Endothelial cell of umbilical vein (primary cell): ENCODE measurements around the gene STK10. TPM values are rescaled to one million over a fixed set of nuclear protein-coding genes. Genes with fewer than 3 reads are reported as not detected.

Experiments used
- BruUV-seq: library from RNA; stranded (reverse); fragments of 400-500 nt; replicated peaks from 2 replicates; lab custom pipeline; 2021; lab: Mats Ljungman, UMichigan
- CTCF ChIA-PET: fragments of 300-600, 350-600 bp; sonication (Branson Sonifier 250); formaldehyde crosslinking; loops from one replicate; lab custom pipeline; 2021; ENCODE audit warnings: antibody characterized with exemption, inconsistent platforms; lab: Charles Lee
- POLR2A ChIA-PET: fragments of 300-600, 350-600 bp; sonication (Branson Sonifier 250); formaldehyde crosslinking; loops from one replicate; lab custom pipeline; 2021; ENCODE audit warnings: antibody characterized with exemption, inconsistent platforms; lab: Charles Lee
- DNase-seq: peaks from one replicate; pipeline ENCODE4 v3.0.0-alpha.2; 2011; ENCODE audit warnings: low read depth, low spot score
- FAIRE-seq: peaks from 2 replicates; lab custom pipeline; 2011; peaks lifted over from hg19 to GRCh38; lab: Jason Lieb, UNC
- H2AFZ ChIP-seq: 2 replicates; pipeline ENCODE4 v1.6.0; 2012; ENCODE audit warnings: low read depth, low read length, control low read depth, inconsistent platforms
- H3K27ac ChIP-seq: 2 replicates; pipeline ENCODE4 v1.5.1; 2011; ENCODE audit warnings: low read depth, mild to moderate bottlenecking, control low read depth, low read length, moderate library complexity; ENCODE audit not compliant: insufficient read depth
- H3K27me3 ChIP-seq, 2 experiments: 2 replicates each; pipeline versions ENCODE4 v1.6.0 to v1.6.1; 2011; ENCODE audit warnings: low read length in 2 of 2, mixed read lengths in 1 of 2; ENCODE audit not compliant: control insufficient read depth in 2 of 2, insufficient read depth in 2 of 2
- H3K36me3 ChIP-seq, 2 experiments: 2 replicates in 1 of 2; 3 replicates in 1 of 2; pipeline ENCODE4 v1.5.1; 2011; ENCODE audit warnings: low read length in 2 of 2, mild to moderate bottlenecking in 1 of 2, moderate library complexity in 1 of 2; ENCODE audit not compliant: control insufficient read depth in 2 of 2, insufficient read depth in 2 of 2; ENCODE audit errors: extremely low read depth in 1 of 2
- H3K4me1 ChIP-seq: 3 replicates; pipeline ENCODE4 v1.5.1; 2011; ENCODE audit warnings: mild to moderate bottlenecking, low read length; ENCODE audit not compliant: control insufficient read depth, insufficient read depth; ENCODE audit errors: extremely low read depth
- H3K4me2 ChIP-seq: 2 replicates; pipeline ENCODE4 v1.6.1; 2011; ENCODE audit warnings: low read length, control low read depth, mixed read lengths; ENCODE audit not compliant: insufficient read depth
- H3K4me3 ChIP-seq, 3 experiments: fragments of 200-600 bp in 1 of 3; sonication (generic), shearing (Covaris generic) in 1 of 3; replicated peaks in 1 of 3; 2 replicates each; pipeline ENCODE4 v1.5.1; 2011 to 2016; ENCODE audit warnings: control low read depth in 3 of 3, low read length in 3 of 3, mild to moderate bottlenecking in 2 of 3, inconsistent platforms in 1 of 3, low read depth in 1 of 3, moderate library complexity in 1 of 3; ENCODE audit not compliant: insufficient read depth in 1 of 3
- H3K79me2 ChIP-seq: 2 replicates; pipeline ENCODE4 v1.6.0; 2012; ENCODE audit warnings: low read length, inconsistent platforms; ENCODE audit not compliant: control insufficient read depth, insufficient read depth
- H3K9ac ChIP-seq: replicated peaks from 2 replicates; pipeline ENCODE3; 2011; ENCODE audit warnings: low read length, control low read depth; ENCODE audit not compliant: insufficient read depth; ENCODE audit errors: extremely low read depth
- H3K9me1 ChIP-seq: replicated peaks from 3 replicates; pipeline ENCODE4 v1.6.0; 2011; ENCODE audit warnings: mild to moderate bottlenecking, low read length; ENCODE audit not compliant: control insufficient read depth, insufficient read depth; ENCODE audit errors: extremely low read depth
- H3K9me3 ChIP-seq: replicated peaks from 2 replicates; pipeline ENCODE4 v1.5.1; 2012; ENCODE audit warnings: low read length, inconsistent platforms; ENCODE audit not compliant: control insufficient read depth, insufficient read depth
- H4K20me1 ChIP-seq: replicated peaks from 2 replicates; pipeline ENCODE3; 2011; ENCODE audit warnings: mild to moderate bottlenecking, low read length; ENCODE audit not compliant: control insufficient read depth, insufficient read depth; ENCODE audit errors: extremely low read depth
- EZH2 ChIP-seq: IDR thresholded peaks from 2 replicates; pipeline ENCODE4 v1.6.1; 2012; ENCODE audit warnings: borderline replicate concordance, low read depth, mild to moderate bottlenecking, moderate library complexity, low read length, inconsistent platforms; ENCODE audit not compliant: severe bottlenecking
- FOS ChIP-seq: IDR thresholded peaks from 2 replicates; pipeline ENCODE4 v1.6.1; 2011; ENCODE audit warnings: mild to moderate bottlenecking, low read length, moderate library complexity, borderline replicate concordance; ENCODE audit not compliant: insufficient read depth
- GATA2 ChIP-seq: IDR thresholded peaks from 2 replicates; pipeline ENCODE4 v1.7.0; 2011; ENCODE audit warnings: low read depth, mild to moderate bottlenecking, moderate library complexity, mixed read lengths, low read length; ENCODE audit not compliant: insufficient read length, insufficient read depth
- JUN ChIP-seq: IDR thresholded peaks from 2 replicates; pipeline ENCODE4 v1.6.1; 2011; ENCODE audit warnings: borderline replicate concordance, low read depth; ENCODE audit not compliant: insufficient read length, insufficient read depth
- MAX ChIP-seq: IDR thresholded peaks from 2 replicates; pipeline ENCODE4 v1.6.1; 2011; ENCODE audit not compliant: insufficient read depth, insufficient read length
- MYC ChIP-seq: IDR thresholded peaks from one replicate; pipeline ENCODE4 v1.6.1; 2011; ENCODE audit warnings: mild to moderate bottlenecking, low read depth, low read length
- POLR2A ChIP-seq: IDR thresholded peaks from 2 replicates; pipeline ENCODE4 v1.6.1; 2012; ENCODE audit warnings: low read depth, mild to moderate bottlenecking, control low read depth, low read length
- POLR2AphosphoS5 ChIP-seq: IDR thresholded peaks from 2 replicates; pipeline ENCODE4 v1.6.1; 2012; ENCODE audit warnings: low read depth, mild to moderate bottlenecking, control low read depth, low read length, moderate library complexity; ENCODE audit not compliant: insufficient read depth
- dilution Hi-C: fragments of 300-500 bp; cut with MboI; formaldehyde crosslinking; loops from one replicate; pipeline ENCODE4 v1.15.0; 2019; ENCODE audit warnings: low sequenced_read_pairs; ENCODE audit not compliant: extremely low pct_ligation_motif_present
- intact Hi-C: fragments of 100-400 bp; cut with micrococcal nuclease; formaldehyde crosslinking; loops from one replicate; pipeline ENCODE4 v1.10.0; 2022
- polyA plus RNA-seq, 4 experiments: library from polyadenylated mRNA; depleted of rRNA in 3 of 4; stranded (reverse) in 3 of 4; unstranded in 1 of 4; fragments of >200 nt; gene quantifications; 2 replicates each; pipeline versions ENCODE4 v1.2.1 to v1.2.3, GENCODE V29; 2011 to 2012; ENCODE audit warnings: missing spikeins in 1 of 4
- total RNA-seq: library from RNA; stranded (reverse); gene quantifications from 2 replicates; pipeline ENCODE4 v1.2.3, GENCODE V29; 2021
- TF ChIP-seq, protein P1 (sequence below), 2 donors: IDR thresholded peaks; 1 replicate in 1 of 2; 2 replicates in 1 of 2; pipeline ENCODE4 v1.5.1; 2011; ENCODE audit warnings: low read length in 2 of 2, mild to moderate bottlenecking in 2 of 2, moderate library complexity in 2 of 2, control low read depth in 1 of 2, inconsistent platforms in 1 of 2, low read depth in 1 of 2; ENCODE audit not compliant: insufficient read depth in 1 of 2; ENCODE audit errors: extremely low read depth in 1 of 2

STK10 gene
- total and polyA plus RNA-seq, 2 donors (not counting 3 experiments of a cell fraction or from before 2014, with no cell fraction given): 16.9 to 47.2 TPM

DNA sequence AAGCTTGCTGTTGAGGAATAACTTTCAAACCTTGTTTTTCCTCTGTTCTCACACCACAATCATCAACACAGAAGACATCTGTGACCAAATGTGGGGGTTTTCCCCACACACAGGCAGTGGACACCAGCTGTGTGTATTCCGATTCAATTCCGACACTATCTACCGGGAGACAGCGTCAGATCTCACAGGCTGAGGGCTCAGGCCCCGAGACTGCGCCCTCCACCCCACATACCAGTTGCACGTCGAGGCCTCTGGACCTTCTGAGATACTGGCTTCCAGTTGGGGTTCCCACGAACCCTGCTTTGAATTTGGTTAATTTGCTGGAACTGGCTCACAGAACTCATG, 41.3 kb downstream of the STK10 start:
- Histone ChIP-seq H3K9me1 (no peaks in the 10 kb centered on the region), H3K36me3 (peaks cover 0 to 3% of the 10 kb centered on the region in 2 experiments), H2AFZ (no peak overlapping the region), H3K27me3 (no peaks in the 10 kb centered on the region), H3K79me2 (no peaks in the 10 kb centered on the region), H3K27ac (no peak overlapping the region), H3K9ac (no peak overlapping the region), H3K4me1 (peaks cover 2% of the 10 kb centered on the region), H3K9me3 (no peaks in the 10 kb centered on the region), H3K4me2 (no peak overlapping the region), H3K4me3 (no peak overlapping the region), H4K20me1 (peaks cover 2% of the 10 kb centered on the region)
- TF ChIP-seq, protein P1, sequence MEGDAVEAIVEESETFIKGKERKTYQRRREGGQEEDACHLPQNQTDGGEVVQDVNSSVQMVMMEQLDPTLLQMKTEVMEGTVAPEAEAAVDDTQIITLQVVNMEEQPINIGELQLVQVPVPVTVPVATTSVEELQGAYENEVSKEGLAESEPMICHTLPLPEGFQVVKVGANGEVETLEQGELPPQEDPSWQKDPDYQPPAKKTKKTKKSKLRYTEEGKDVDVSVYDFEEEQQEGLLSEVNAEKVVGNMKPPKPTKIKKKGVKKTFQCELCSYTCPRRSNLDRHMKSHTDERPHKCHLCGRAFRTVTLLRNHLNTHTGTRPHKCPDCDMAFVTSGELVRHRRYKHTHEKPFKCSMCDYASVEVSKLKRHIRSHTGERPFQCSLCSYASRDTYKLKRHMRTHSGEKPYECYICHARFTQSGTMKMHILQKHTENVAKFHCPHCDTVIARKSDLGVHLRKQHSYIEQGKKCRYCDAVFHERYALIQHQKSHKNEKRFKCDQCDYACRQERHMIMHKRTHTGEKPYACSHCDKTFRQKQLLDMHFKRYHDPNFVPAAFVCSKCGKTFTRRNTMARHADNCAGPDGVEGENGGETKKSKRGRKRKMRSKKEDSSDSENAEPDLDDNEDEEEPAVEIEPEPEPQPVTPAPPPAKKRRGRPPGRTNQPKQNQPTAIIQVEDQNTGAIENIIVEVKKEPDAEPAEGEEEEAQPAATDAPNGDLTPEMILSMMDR (IDR thresholded peaks at IDR 0.05; ENCODE audit: extremely low read depth in 1 of 2, insufficient read depth in 1 of 2, low read depth in 1 of 2, low read length in 2 of 2): no peak
- TF ChIP-seq EZH2 (no peak), GATA2 (no peak), MYC (no peak), POLR2AphosphoS5 (no peak), FOS (no peak), JUN (no peak), POLR2A (no peak), MAX (no peak)
- no peak for DNase-seq
- ChIA-PET POLR2A (no interaction called here), CTCF (interaction anchor here (1.9 kb wide), 1 partner anchor 41 kb away, joined by 4 read pairs; the partner anchor contains the start of gene STK10)
- intact Hi-C loops: no loop called here
- dilution Hi-C loops: no loop called here
- no peak for FAIRE-seq
- BruUV-seq: no TSS peak
